Gastroesophageal sphincter (tissue), 4 donors: ENCODE data around the gene C17orf114.

ENCODE experiments used
- ATAC-seq: fragments of 150-250 bp; one replicate; pipeline ENCODE4 v1.9.1; 2016; ENCODE audit warnings: mild to moderate bottlenecking, moderate library complexity
- H3K27ac ChIP-seq, 4 donors: fragments of 200-600 bp; sonication (generic) in 3 of 4; 1 replicate in 3 of 4; 2 replicates in 1 of 4; pipeline ENCODE4 v1.5.1; 2016 to 2019
- H3K27me3 ChIP-seq: fragments of 200-600 bp; sonication (generic); one replicate; pipeline ENCODE4 v1.5.1; 2019
- H3K36me3 ChIP-seq, 2 donors: fragments of 200-600 bp; sonication (generic); one replicate each; pipeline ENCODE4 v1.5.1; 2019; ENCODE audit warnings: control low read depth in 1 of 2
- H3K4me1 ChIP-seq, 3 donors: fragments of 200-600 bp; sonication (generic); 1 replicate in 2 of 3; 2 replicates in 1 of 3; pipeline ENCODE4 v1.5.1; 2016 to 2019; ENCODE audit warnings: control low read depth in 2 of 3
- H3K4me3 ChIP-seq, 2 donors: fragments of 200-600 bp; sonication (generic); one replicate each; pipeline ENCODE4 v1.5.1; 2019; ENCODE audit warnings: mild to moderate bottlenecking in 1 of 2, moderate library complexity in 1 of 2
- H3K9me3 ChIP-seq, 3 donors: fragments of 200-600 bp; sonication (generic); one replicate each; pipeline ENCODE4 v1.5.1; 2017 to 2019; ENCODE audit warnings: control low read depth in 2 of 3
- EP300 ChIP-seq: sonication (generic); formaldehyde crosslinking; IDR thresholded peaks from one replicate; pipeline ENCODE4 v1.6.1; 2017; ENCODE audit warnings: antibody characterized with exemption, mild to moderate bottlenecking
- POLR2A ChIP-seq, 2 donors: fragments of 450-650 bp; IDR thresholded peaks; one replicate each; pipeline ENCODE4 v1.6.1; 2017; ENCODE audit warnings: antibody characterized with exemption in 2 of 2, mild to moderate bottlenecking in 2 of 2, moderate library complexity in 1 of 2
- POLR2AphosphoS5 ChIP-seq: sonication (generic); formaldehyde crosslinking; IDR thresholded peaks from one replicate; pipeline ENCODE4 v1.6.1; 2017; ENCODE audit warnings: antibody characterized with exemption
- WGBS, 2 donors: methylation state at CpG; one replicate each; pipeline ENCODE4 v1.1.5; 2018; ENCODE audit warnings: low coverage in 1 of 2; 5-methylcytosine and 5-hydroxymethylcytosine counted together
- TF ChIP-seq, protein P1 (sequence below), 4 experiments: fragments of 200-600 bp in 2 of 4; fragments of 450-650 bp in 2 of 4; sonication (generic) in 1 of 4; IDR thresholded peaks; one replicate each; pipeline ENCODE4 v1.5.1; 2017 to 2019; ENCODE audit warnings: antibody characterized with exemption in 4 of 4, mild to moderate bottlenecking in 2 of 4, moderate library complexity in 2 of 4

C17orf114 gene

DNA sequence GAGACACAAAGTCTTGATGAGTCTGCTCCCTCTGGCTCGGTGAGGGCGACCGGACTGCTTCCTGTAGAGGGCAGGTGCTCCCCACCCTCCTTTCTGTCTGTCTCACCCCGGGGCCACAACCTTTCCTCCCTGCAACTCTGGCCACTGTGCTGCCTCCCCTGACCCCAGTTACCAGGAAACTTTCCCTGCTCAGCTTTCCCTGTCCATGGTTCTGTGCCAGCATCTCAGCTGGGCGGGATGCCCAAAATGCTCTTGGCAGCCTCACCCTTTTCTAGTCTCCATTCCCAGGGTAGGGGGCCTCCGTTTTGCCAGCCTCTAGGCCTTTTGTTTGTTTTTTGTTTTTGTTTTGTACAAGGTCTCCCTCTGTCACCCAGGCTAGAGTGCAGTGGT lies 6.2 kb upstream of the C17orf114 start:
- Histone ChIP-seq H3K27me3 (no peaks in the 10 kb centered on the region), H3K4me3 (peak overlapping the region in 1 of 2 donors; percentile 90), H3K27ac (peak overlapping the region in 1 of 4 donors; percentile 69), H3K36me3 (peaks cover 0 to 32% of the 10 kb centered on the region in 2 donors), H3K9me3 (no peaks in the 10 kb centered on the region), H3K4me1 (peaks cover 0 to 26% (median 11%) of the 10 kb centered on the region in 3 donors)
- ATAC-seq: no peak
- peak; percentile 25 for TF ChIP-seq POLR2AphosphoS5
- TF ChIP-seq, protein P1, sequence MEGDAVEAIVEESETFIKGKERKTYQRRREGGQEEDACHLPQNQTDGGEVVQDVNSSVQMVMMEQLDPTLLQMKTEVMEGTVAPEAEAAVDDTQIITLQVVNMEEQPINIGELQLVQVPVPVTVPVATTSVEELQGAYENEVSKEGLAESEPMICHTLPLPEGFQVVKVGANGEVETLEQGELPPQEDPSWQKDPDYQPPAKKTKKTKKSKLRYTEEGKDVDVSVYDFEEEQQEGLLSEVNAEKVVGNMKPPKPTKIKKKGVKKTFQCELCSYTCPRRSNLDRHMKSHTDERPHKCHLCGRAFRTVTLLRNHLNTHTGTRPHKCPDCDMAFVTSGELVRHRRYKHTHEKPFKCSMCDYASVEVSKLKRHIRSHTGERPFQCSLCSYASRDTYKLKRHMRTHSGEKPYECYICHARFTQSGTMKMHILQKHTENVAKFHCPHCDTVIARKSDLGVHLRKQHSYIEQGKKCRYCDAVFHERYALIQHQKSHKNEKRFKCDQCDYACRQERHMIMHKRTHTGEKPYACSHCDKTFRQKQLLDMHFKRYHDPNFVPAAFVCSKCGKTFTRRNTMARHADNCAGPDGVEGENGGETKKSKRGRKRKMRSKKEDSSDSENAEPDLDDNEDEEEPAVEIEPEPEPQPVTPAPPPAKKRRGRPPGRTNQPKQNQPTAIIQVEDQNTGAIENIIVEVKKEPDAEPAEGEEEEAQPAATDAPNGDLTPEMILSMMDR (IDR thresholded peaks at IDR 0.05): no peak
- no peak for TF ChIP-seq POLR2A (IDR thresholded peaks at IDR 0.05)
- WGBS, 2 donors: 28% methylated on average over 5 of the region's 6 CpGs; no CpG with 5 or more reads in 1 of the 2 donors

DNA sequence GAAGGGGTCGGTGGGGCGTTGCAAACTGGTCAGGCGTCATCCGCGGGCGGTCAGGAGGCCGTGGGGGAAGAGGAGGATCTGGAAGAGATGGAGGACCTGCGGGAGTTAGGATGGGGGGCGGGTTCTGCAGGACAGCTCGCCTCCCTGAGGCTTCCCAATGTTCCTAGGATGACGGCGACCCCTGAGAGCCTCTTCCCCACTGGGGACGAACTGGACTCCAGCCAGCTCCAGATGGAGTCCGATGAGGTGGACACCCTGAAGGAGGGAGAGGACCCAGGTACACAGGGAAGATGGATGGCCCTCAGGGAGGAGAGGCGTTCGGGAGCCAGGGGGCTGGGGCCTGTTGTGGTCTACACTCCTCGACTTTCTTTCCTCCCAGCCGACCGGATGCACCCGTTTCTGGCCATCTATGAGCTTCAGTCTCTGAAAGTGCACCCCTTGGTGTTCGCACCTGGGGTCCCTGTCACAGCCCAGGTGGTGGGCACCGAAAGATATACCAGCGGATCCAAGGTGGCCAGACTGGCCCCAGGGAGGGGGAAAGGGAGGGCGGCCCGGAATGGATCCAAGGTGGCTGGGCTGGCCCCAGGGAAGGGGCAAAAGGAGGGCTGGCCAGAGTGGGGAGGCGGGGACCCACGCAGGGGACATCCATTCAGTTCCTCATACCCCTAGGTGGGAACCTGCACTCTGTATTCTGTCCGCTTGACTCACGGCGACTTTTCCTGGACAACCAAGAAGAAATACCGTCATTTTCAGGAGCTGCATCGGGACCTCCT lies 5.7 kb upstream of the C17orf114 start:
- TF ChIP-seq EP300: no peak
- TF ChIP-seq POLR2AphosphoS5: no peak
- TF ChIP-seq POLR2A (IDR thresholded peaks at IDR 0.05): no peak
- TF ChIP-seq, protein P1 (IDR thresholded peaks at IDR 0.05): no peak
- Histone ChIP-seq H3K27ac (peak overlapping the region in 3 of 4 donors; percentile 69 to 83 (median 81)), H3K9me3 (no peaks in the 10 kb centered on the region), H3K4me3 (peak overlapping the region; percentile 58 to 90), H3K4me1 (peaks cover 0 to 26% (median 11%) of the 10 kb centered on the region in 3 donors), H3K36me3 (peaks cover 0 to 32% of the 10 kb centered on the region in 2 donors), H3K27me3 (no peaks in the 10 kb centered on the region)
- no peak for ATAC-seq
- WGBS, 2 donors: 35 to 62% methylated on average over 7 to 20 of the region's 32 CpGs

DNA sequence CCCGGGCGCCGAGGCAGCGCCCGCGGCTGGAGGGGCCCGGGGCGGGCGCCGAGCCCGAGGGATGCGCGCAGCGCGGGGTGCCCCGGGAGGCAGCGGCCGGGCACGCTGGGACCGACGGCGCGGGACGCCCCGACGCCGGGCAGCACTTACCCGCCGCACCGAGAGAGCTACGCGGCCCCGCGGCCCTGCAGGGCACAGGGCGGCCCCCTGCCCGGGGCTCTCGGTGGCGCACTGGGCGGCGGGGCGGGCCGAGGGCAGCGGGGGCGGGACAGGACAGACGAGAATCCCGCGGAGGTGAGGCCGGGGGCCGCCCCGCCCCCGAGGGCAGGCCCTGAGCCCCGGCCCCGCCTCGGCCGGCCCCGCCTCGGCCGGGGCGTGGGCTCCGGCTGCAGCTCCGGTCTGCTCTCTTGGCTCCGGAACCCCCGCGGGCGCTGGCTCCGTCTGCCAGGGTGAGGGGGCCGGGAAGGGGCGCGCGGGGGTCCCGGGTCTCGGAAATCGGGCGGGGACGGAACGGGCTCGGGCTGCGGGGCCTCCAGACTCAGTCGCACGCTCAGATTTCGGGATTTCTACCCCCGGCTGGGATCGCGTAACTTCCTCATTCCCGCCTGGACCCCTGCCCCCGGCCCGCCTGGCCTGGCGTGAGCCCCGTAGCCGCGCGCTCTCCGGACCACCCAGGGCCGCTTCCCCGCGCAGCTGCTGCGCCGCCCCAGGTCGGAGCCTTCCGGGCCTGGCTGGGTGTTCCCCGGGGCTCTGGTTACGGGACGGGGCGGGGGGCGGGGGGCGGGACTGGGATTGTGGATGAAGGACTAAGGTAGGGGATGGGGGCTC lies 4.9 kb upstream of the C17orf114 start, which contains the start of gene PLD2:
TSS of gene PLD2 (plus strand) at position 376 of the 828 bp plus-strand sequence. CDS start 621 bp downstream, outside the sequence.
- Histone ChIP-seq H3K27me3 (no peaks in the 10 kb centered on the region), H3K4me1 (peaks cover 0 to 26% (median 11%) of the 10 kb centered on the region in 3 donors), H3K36me3 (peaks cover 0 to 32% of the 10 kb centered on the region in 2 donors), H3K4me3 (peak within 1 kb of the TSS; percentile 58 to 90), H3K27ac (peak within 1 kb of the TSS in 3 of 4 donors; percentile 69 to 83 (median 81)), H3K9me3 (no peaks in the 10 kb centered on the region)
- 0% methylated on average over 2 of the region's 106 CpGs; no CpG with 5 or more reads in 1 of the 2 donors for WGBS, 2 donors
- ATAC-seq: peak; percentile 99
- TF ChIP-seq, protein P1 (IDR thresholded peaks at IDR 0.05): peak in 2 of 4 experiments; percentile 3 to 17
- TF ChIP-seq POLR2AphosphoS5: no peak
- TF ChIP-seq POLR2A (IDR thresholded peaks at IDR 0.05): peak; percentile 42 to 46

DNA sequence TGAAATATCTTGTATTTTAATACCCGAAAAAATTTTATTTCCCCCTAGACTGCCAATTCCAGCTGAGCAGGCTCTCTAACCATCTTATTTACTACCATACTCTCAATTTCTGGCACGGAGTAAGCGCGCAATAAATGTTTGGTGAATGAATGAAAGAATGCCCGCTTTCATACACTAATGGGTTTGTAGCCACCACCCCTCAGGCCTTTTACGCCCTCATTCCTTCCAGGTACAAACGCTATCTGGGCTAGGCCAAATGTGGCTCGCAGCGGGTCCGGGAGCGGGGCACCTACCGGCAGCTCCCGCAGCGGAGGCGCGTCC lies 4.3 kb upstream of the C17orf114 start:
- Histone ChIP-seq H3K4me3 (peak overlapping the region; percentile 58 to 90), H3K4me1 (peaks cover 0 to 26% (median 11%) of the 10 kb centered on the region in 3 donors), H3K9me3 (no peaks in the 10 kb centered on the region), H3K27me3 (no peaks in the 10 kb centered on the region), H3K36me3 (peaks cover 0 to 27% of the 10 kb centered on the region in 2 donors), H3K27ac (peak overlapping the region in 3 of 4 donors; percentile 69 to 83 (median 81))
- no peak for ATAC-seq
- TF ChIP-seq, protein P1 (IDR thresholded peaks at IDR 0.05): no peak
- no peak for TF ChIP-seq EP300
- no peak for TF ChIP-seq POLR2AphosphoS5
- TF ChIP-seq POLR2A (IDR thresholded peaks at IDR 0.05): no peak
- 10 to 17% methylated on average over 5 to 6 of the region's 16 CpGs for WGBS, 2 donors
